ENCODE measurements around the gene DNAJB1.
"Not testable (repeated sequence)": the region's sequence is repeated elsewhere in the genome, so short reads cannot be mapped to it uniquely, and the experiment has no call there.

Gene DNAJB1

DNA sequence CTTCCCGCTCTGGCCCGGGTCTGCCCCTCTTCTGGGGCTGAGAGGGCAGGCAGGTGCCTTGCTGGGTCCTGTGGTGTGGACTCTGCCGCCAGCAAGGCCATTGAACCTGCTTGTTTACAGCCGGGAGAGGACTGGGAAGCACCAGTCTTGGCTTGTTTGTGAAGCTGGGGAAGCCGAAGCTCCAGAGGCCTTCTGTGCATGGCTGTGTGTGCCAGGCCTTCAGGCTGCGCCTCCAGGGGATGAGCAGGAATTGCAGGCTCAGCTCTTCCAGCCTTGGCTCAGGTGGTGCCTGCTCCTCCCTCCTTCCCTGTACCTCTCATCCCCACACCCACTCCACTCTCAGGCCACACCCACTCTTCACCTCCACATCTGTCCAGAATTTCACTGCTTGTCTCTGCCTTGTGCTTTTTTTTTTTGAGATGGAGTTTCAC is 36.2 kb upstream of the DNAJB1 start:
- DNase-seq, result no peak
- in situ Hi-C loops (cut with HindIII; ENCODE audit: low pct_ligation_motif_present, low pct_unique_long_range_greater_than_20kb, low sequenced_read_pairs), result no loop called here

DNA sequence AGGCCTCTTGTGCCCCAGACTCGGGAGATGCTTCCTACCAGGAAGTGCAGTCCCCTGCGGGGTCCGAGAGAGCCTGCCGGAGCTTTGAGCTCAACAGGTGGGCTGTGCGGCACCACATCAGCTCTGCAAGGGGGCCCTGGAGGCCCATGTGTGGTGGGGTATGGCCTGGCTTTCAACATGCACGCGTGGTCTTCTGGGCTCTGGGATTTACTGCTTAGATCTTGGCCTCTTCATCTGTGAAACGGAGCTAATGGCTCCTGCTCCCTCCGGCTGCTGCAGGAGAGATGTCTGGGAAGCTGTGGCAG is 35.7 kb upstream of the DNAJB1 start:
- DNase-seq, result no peak
- in situ Hi-C loops (cut with HindIII; ENCODE audit: low pct_ligation_motif_present, low pct_unique_long_range_greater_than_20kb, low sequenced_read_pairs), result no loop called here

DNA sequence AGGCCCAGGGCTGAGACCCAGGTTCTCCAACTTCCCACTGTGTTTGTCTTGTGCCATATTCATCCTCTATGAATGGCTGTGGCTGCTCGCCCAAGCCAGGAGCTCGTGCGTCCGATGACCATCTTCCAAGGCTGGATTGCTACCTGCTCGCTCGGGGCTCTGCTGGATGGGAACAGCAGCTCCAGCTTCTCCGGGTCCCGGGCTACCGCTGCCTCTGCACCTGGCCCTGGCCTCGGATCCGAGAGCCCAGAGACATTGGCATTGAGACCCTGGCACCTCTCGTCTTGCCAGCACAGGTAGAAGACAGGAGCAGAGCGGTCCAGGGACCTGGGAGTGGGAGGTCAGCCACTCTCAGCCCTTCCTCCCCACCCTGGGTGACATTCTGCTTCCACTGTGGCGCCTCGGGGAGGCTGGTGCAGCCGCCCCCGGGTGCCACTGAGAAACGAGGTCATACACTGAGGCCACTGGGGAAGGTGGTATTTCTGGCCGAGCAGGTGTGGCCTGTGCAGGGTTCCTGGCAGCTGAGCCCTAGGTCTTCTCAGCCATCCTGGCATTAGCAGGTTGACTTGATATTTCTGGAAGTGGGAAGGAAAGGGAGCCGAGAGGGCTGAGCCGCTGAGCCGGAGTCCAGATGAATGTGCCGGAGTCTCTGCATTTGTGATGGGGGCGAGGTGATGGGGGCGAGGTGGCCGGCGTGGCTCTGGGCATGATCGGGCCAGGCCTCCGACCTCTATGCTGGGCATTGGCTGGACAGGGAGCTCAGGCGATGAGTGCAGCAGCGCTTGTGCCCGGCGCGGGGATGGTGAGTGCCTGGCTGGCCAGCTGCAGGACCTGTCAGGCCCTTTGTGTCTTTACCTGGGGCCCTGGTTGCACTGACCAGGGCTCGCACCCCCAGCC is 35.1 kb upstream of the DNAJB1 start:
- no peak for DNase-seq
- in situ Hi-C loops (cut with HindIII; ENCODE audit: low pct_ligation_motif_present, low pct_unique_long_range_greater_than_20kb, low sequenced_read_pairs), result no loop called here

GRCh38 chr19:14552006-14552360 is 33.8 kb upstream of the DNAJB1 start:
- DNase-seq; in situ Hi-C loops (cut with HindIII; ENCODE audit: low pct_ligation_motif_present, low pct_unique_long_range_greater_than_20kb, low sequenced_read_pairs): not testable (repeated sequence)

DNA sequence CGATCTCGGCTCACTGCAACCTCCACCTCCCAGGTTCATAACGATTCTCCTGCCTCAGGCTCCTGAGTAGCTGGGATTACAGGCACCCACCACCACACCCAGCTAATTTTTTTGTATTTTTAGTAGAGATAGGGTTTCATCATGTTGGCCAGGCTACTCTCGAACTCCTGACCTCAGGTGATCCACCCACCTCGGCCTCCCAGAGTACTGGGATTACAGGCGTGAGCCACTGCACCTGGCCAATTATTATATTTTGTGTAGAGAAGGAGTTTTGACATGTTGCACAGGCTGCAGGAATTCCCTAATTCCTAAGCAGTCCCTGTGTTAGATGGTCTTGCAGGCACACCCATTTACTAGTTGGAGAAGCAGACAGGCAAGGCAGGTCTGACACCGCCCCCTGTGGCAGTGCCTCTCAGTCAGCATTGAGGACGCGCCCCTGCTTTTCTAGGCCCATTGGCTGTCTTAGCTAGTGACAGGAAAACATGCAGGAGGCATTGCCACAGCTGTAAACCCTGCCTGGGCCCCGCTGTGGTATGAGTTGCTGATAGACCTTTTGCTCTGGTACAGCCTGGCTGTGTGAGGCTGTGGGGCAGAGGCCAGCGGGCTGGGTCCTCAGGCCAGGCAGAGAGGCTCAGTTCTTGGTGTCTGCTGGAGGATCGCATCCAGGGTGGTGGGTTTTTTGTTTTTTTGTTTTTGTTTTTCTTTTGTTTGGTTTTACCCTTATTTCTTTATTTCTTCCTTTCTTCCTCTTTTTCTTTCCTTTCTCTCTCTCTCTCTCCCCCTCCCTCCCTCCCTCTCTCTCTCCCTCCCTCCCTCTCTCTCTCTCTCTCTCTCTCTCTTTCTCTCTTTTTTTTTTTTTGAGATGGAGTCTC is 33.2 kb upstream of the DNAJB1 start:
- in situ Hi-C loops (cut with HindIII; ENCODE audit: low pct_ligation_motif_present, low pct_unique_long_range_greater_than_20kb, low sequenced_read_pairs); DNase-seq: not testable (repeated sequence)

DNA sequence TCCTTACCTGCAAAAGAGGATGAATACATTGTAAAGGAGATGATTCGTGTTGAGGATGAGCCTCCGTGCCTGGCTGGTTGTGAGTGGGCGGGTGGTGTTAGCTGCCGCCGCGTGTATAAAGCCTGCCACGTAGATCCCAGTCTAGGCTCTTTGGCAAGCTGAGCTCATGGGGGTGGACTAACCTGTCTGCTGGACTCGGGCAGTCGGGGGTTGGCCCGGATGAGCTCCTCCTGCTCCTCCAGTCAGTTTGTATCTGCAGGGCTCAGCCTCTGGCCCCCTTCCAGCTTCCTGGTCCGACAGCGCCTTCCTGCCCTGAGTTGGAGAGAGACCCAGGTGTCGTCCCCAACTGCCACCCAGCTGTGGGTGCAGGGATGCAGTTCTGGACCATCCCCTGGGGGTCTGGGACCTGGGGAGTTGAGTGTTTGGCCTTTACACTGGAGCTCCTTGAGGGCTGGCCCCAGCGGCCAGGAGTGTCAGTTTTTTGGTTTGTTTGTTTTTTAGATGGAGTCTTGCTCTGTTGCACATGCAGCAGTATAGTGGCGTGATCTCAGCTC is 32.1 kb upstream of the DNAJB1 start:
- in situ Hi-C loops (cut with HindIII; ENCODE audit: low pct_ligation_motif_present, low pct_unique_long_range_greater_than_20kb, low sequenced_read_pairs), result no loop called here
- DNase-seq, result no peak

DNA sequence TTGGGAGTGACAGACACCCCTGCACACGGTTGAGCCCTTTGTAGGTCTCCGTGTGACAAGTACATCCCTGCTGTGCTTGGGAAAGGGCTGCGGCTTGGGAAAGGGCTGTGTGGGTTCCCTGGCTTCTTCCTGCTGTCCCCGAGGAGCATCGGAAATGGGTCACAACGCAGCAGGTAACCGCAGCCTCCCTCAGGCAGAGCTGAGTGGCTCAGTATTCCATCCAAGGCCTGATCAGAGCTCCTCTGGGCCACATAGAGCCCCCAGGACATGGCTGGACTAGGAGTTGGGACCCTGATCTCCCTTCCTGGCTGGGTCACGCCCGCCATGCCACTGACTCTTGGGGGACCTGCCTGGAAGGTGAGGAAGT is 27.5 kb upstream of the DNAJB1 start:
- in situ Hi-C loops (cut with HindIII; ENCODE audit: low pct_ligation_motif_present, low pct_unique_long_range_greater_than_20kb, low sequenced_read_pairs), result no loop called here
- DNase-seq, result no peak

DNA sequence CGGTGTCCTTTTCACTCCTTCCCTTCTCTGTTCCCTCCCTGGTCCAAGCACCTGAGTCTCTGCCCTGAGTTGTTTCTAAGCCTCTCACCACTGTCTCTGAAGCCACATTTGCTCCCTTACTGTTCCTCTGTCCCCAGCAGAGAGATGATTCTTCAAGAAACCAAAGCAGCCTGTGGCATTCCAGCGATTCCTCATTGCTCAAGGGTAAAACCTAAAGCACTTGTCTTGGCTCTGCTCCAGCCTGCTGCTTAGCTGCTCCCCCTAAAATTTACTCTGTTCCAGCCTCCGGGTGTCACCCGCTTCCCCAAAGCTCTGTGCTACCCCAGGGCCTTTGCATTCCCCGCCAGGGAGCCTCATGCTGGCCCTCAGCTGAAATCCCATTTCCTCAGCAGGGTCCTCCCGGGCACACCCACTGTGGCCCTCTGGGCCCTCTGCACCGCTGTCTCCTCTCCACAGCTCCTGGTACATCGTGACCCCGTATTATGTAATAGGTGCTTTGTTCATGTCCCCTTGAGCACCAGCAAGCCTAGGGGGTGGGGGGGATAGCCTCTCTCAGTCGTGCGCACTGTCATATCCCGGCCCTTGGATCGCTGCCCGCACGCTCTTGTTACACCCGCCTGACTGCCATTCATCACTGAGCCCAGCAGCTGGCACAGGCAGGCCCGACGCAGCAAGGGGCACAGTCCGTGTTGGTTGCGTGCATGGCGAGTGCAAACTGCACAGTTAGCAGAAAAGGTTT is 26.9 kb upstream of the DNAJB1 start:
- no peak for DNase-seq
- in situ Hi-C loops (cut with HindIII; ENCODE audit: low pct_ligation_motif_present, low pct_unique_long_range_greater_than_20kb, low sequenced_read_pairs), result no loop called here

- no peak for DNase-seq
- in situ Hi-C loops (cut with HindIII; ENCODE audit: low pct_ligation_motif_present, low pct_unique_long_range_greater_than_20kb, low sequenced_read_pairs), result no loop called here
Measured at GRCh38 chr19:14544047-14544446, 25.9 kb upstream of the DNAJB1 start.

GRCh38 chr19:14542711-14543328 is 24.6 kb upstream of the DNAJB1 start:
- DNase-seq, result no peak
- in situ Hi-C loops (cut with HindIII; ENCODE audit: low pct_ligation_motif_present, low pct_unique_long_range_greater_than_20kb, low sequenced_read_pairs), result no loop called here

- DNase-seq; in situ Hi-C loops (cut with HindIII; ENCODE audit: low pct_ligation_motif_present, low pct_unique_long_range_greater_than_20kb, low sequenced_read_pairs): not testable (repeated sequence)
Measured at GRCh38 chr19:14541979-14542378, 23.8 kb upstream of the DNAJB1 start.

DNA sequence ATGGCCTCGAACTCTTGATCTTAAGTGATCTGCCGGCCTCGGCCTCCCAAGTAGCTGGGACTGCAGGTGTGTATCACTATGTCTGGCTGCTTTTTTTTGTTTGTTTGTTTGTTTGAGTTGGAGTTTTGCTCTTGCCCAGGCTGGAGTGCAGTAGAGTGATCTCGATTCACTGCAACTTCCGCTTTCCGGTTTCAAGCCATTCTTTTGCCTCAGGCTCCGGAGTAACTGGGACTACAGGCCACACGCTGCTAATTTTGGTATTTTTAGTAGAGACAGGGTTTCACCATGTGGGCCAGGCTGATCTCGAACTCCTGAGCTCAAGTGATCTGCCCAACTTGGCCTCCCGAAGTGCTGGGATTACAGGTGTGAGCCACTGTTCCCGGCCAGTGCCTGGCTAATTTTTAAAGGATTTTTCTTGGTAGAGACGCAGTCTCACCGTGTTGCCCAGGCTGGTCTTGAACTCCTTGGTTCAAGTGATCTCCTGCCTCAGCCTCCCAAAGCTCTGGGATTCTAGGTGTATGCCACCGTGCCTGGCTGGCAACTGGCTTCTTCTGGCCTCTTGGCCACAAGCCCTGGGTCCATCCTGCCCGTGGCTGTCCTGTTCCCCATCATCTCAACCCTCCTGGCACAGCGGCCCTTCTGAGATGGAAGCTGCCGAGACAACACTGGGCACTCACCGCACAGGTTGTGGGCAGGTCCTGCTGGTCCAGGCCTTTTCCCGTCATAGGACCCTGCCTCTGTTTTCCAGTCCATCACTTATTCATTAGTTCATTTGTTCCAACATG is 22.7 kb upstream of the DNAJB1 start:
- DNase-seq, result no peak
- in situ Hi-C loops (cut with HindIII; ENCODE audit: low pct_ligation_motif_present, low pct_unique_long_range_greater_than_20kb, low sequenced_read_pairs), result no loop called here

GRCh38 chr19:14536926-14537692 is 18.9 kb upstream of the DNAJB1 start:
- DNase-seq, result no peak
- in situ Hi-C loops (cut with HindIII; ENCODE audit: low pct_ligation_motif_present, low pct_unique_long_range_greater_than_20kb, low sequenced_read_pairs), result no loop called here

DNA sequence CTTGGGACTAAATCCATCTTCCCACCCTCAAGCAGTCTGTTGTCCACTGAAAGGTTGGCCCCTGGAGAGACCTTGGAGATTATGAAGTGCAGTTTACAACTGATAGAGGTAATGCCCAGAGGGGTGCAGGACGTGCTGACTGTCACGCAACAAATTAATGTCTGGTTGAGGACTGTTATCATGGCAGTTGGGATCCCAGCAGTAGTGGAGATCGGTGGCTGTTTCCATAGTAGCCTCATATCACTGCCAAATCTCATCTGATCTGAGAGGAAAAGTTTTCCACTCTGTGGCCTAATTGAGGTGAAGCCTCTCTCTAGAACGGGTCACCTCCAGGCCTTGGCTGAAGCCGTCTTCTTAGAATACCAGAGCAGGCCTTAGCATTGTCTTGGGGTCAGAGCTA is 15.3 kb upstream of the DNAJB1 start:
- in situ Hi-C loops (cut with HindIII; ENCODE audit: low pct_ligation_motif_present, low pct_unique_long_range_greater_than_20kb, low sequenced_read_pairs), result no loop called here
- no peak for DNase-seq

DNA sequence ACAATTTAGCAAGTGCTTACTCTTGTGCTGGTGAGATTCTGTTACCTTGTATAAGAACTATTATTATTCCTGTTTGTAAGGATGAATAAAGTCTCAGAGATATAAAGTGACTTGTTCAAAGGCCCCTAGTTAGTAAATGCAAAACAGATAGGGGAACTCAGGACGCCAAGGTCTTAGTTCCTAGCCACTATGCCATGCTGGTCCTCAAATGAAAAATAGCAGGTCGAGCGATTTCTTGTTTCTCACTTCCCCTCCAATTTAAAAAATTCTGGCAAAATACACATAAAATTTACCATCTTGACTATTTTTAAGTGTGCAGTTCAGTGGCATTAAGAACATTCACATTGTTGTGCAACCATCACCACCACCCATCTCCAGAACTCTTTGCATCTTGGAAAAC is 12.3 kb upstream of the DNAJB1 start:
- in situ Hi-C loops (cut with HindIII; ENCODE audit: low pct_ligation_motif_present, low pct_unique_long_range_greater_than_20kb, low sequenced_read_pairs), result no loop called here
- DNase-seq, result no peak

GRCh38 chr19:14530005-14530348 is 11.8 kb upstream of the DNAJB1 start:
- in situ Hi-C loops (cut with HindIII; ENCODE audit: low pct_ligation_motif_present, low pct_unique_long_range_greater_than_20kb, low sequenced_read_pairs), result no loop called here

DNA sequence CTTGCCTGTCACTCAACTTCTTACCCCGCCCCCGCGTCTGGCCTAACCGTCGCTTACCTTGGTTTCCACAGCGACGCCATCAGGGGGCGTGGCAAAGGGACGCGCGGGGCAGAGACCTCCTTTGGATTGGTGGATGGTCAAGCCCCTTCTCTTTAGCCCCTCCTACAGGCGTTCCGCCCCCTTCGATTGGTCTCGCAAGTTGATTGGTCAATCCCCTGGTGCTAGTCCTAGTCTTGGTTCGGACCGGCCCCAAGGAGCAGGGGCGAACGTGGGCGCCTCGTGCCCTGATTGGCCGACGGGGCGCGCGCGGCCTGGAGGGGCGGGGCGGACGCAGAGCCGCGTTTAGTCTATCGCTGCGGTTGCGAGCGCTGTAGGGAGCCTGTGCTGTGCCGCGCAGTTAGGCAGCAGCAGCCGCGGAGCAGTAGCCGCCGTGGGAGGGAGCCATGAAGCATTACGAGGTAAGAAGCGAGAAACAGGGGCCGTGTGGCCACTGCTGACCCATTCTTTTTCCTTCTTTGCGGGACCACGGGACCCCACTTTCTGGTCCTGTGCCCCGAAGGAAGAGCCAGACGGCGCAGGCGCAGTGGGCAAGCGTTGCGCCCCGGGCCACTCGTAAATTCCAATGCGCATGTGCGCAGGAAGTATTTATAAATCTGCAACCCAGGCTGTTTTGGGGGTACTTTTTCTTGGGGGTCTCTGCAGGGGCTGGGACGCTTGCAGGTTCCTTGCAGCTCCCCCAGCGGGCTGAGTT is 11.2 kb upstream of the DNAJB1 start, which contains the start of gene TECR:
TSS of gene TECR (plus strand) at position 341 of the 751 bp plus-strand sequence. CDS start at position 444, 103 bp downstream.
- in situ Hi-C loops (cut with HindIII; ENCODE audit: low pct_ligation_motif_present, low pct_unique_long_range_greater_than_20kb, low sequenced_read_pairs), result no loop called here
- peak; percentile 99 for DNase-seq

More at GRCh38 chr19:14530005-14530348, 11.8 kb upstream of the DNAJB1 start:
- DNase-seq, result no peak
